GM15510 (cell line): ENCODE results near the gene SMG6.

ENCODE experiments used
- POLR2A ChIP-seq: IDR thresholded peaks from 3 replicates; pipeline ENCODE4 v1.6.1; 2011; ENCODE audit warnings: borderline replicate concordance; ENCODE audit not compliant: insufficient read length; ENCODE audit errors: extremely low read depth

The SMG6 gene

GRCh38 chr17:2064520-2064971 is 239.0 kb downstream of the SMG6 start:
- no peak for TF ChIP-seq POLR2A

- TF ChIP-seq POLR2A, result no peak
Observed at GRCh38 chr17:2064147-2064489, 239.5 kb downstream of the SMG6 start.

- TF ChIP-seq POLR2A, result no peak
Observed at GRCh38 chr17:2063261-2064146, 240.1 kb downstream of the SMG6 start.

GRCh38 chr17:2062571-2063183 is 240.9 kb downstream of the SMG6 start:
- TF ChIP-seq POLR2A, result no peak

- no peak for TF ChIP-seq POLR2A
Observed at GRCh38 chr17:2061441-2061958, 242.1 kb downstream of the SMG6 start.

- TF ChIP-seq POLR2A, result no peak
Observed at GRCh38 chr17:2060681-2061440, 242.7 kb downstream of the SMG6 start.

GRCh38 chr17:2060385-2060658 is 243.3 kb downstream of the SMG6 start:
- TF ChIP-seq POLR2A, result no peak

GRCh38 chr17:2059547-2060384 is 243.8 kb downstream of the SMG6 start:
- TF ChIP-seq POLR2A, result no peak

GRCh38 chr17:2058586-2059546 is 244.7 kb downstream of the SMG6 start:
- TF ChIP-seq POLR2A, result peak; percentile 35

- TF ChIP-seq POLR2A, result peak; percentile 13
Observed at GRCh38 chr17:2057760-2058585, 245.6 kb downstream of the SMG6 start.

GRCh38 chr17:2057175-2057759 is 246.3 kb downstream of the SMG6 start:
- TF ChIP-seq POLR2A, result no peak
